HFFc6 (cell line): ENCODE results near the gene MYO1H. TPM values are rescaled to one million over a fixed set of nuclear protein-coding genes. Genes with fewer than 3 reads are reported as not detected.
"Not testable (repeated sequence)": the region's sequence is repeated elsewhere in the genome, so short reads cannot be mapped to it uniquely, and the experiment has no call there.

ENCODE experiments used
- DNase-seq: peaks from one replicate; pipeline ENCODE4 v3.0.0-alpha.2; 2018
- H3K27ac Mint-ChIP-seq: 2 replicates; pipeline ENCODE4 v1.8.0; 2020; ENCODE audit warnings: mild to moderate bottlenecking, mixed read lengths
- H3K27me3 Mint-ChIP-seq: 2 replicates; pipeline ENCODE4 v1.8.0; 2021; ENCODE audit warnings: mild to moderate bottlenecking, moderate library complexity, mixed read lengths; ENCODE audit not compliant: insufficient read depth
- H3K36me3 Mint-ChIP-seq: 2 replicates; pipeline ENCODE4 v1.8.0; 2021; ENCODE audit warnings: low read depth, mixed read lengths
- H3K4me1 Mint-ChIP-seq: 2 replicates; pipeline ENCODE4 v1.8.0; 2020; ENCODE audit warnings: low read depth, mixed read lengths
- H3K4me3 Mint-ChIP-seq: 2 replicates; pipeline ENCODE4 v1.8.0; 2020; ENCODE audit warnings: mild to moderate bottlenecking, moderate library complexity, mixed read lengths
- H3K9me3 Mint-ChIP-seq: 2 replicates; pipeline ENCODE4 v1.8.0; 2020; ENCODE audit warnings: mild to moderate bottlenecking, mixed read lengths
- total RNA-seq, 6 experiments: library from RNA; stranded (reverse); fragmentation: NEBNext Ultra II Directional; extraction: Animal tissue kit (Norgen Biotek cat#: 25700); gene quantifications; 2 replicates in 1 of 6; 3 replicates in 5 of 6; pipeline ENCODE4 v1.2.3, GENCODE V29; 2021
- TF ChIP-seq, protein P1 (sequence below): fragments of 200-600 bp; sonication (generic); IDR thresholded peaks from 2 replicates; pipeline ENCODE4 v1.5.0; 2021; ENCODE audit warnings: antibody characterized with exemption, mild to moderate bottlenecking

Gene MYO1H
- total RNA-seq, 6 experiments from 2014 or later, result not detected

DNA sequence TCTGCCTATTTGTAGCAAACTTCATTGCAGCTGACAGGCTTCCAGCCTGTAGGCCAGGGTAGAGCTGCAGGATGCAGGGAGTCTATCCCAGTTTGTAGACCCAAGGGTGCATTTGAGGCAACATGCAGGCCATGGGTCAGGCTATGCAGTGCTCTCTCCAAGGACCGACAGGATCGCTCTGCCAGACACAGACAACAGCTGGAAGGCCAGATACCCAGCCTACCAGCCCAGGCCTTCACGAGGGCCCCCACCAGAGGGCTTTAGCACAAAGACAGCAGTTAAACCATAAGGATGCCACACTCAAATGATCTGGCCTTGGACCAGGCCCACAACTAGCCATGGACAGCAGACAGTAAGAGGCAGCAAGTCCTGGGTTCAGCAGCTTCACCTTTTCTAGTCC lies 119.1 kb downstream of the MYO1H start:
- Mint-ChIP-seq H3K9me3 (no peaks in the 10 kb centered on the region), H3K4me3 (no peak overlapping the region), H3K4me1 (peaks cover 76% of the 10 kb centered on the region), H3K27me3 (peaks cover 1% of the 10 kb centered on the region; the same call in 1 of the 2 replicates), H3K27ac (peak overlapping the region; percentile 29), H3K36me3 (peaks cover 40% of the 10 kb centered on the region)
- TF ChIP-seq, protein P1, sequence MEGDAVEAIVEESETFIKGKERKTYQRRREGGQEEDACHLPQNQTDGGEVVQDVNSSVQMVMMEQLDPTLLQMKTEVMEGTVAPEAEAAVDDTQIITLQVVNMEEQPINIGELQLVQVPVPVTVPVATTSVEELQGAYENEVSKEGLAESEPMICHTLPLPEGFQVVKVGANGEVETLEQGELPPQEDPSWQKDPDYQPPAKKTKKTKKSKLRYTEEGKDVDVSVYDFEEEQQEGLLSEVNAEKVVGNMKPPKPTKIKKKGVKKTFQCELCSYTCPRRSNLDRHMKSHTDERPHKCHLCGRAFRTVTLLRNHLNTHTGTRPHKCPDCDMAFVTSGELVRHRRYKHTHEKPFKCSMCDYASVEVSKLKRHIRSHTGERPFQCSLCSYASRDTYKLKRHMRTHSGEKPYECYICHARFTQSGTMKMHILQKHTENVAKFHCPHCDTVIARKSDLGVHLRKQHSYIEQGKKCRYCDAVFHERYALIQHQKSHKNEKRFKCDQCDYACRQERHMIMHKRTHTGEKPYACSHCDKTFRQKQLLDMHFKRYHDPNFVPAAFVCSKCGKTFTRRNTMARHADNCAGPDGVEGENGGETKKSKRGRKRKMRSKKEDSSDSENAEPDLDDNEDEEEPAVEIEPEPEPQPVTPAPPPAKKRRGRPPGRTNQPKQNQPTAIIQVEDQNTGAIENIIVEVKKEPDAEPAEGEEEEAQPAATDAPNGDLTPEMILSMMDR, result no peak
- no peak for DNase-seq

GRCh38 chr12:109467978-109468676 lies 120.4 kb downstream of the MYO1H start:
- Mint-ChIP-seq H3K4me1 (peaks cover 67% of the 10 kb centered on the region), H3K36me3 (peaks cover 43% of the 10 kb centered on the region), H3K27ac (peak overlapping the region; percentile 65; the same call in 1 of the 2 replicates), H3K4me3 (no peak overlapping the region), H3K9me3 (no peaks in the 10 kb centered on the region), H3K27me3 (peaks cover 3% of the 10 kb centered on the region; the same call in 1 of the 2 replicates)
- no peak for DNase-seq
- TF ChIP-seq, protein P1, result no peak

GRCh38 chr12:109469517-109469916 lies 121.8 kb downstream of the MYO1H start:
- Mint-ChIP-seq H3K36me3 (peaks cover 36% of the 10 kb centered on the region), H3K4me1 (peaks cover 61% of the 10 kb centered on the region), H3K4me3 (no peak overlapping the region), H3K27me3 (peaks cover 3% of the 10 kb centered on the region; the same call in 1 of the 2 replicates), H3K27ac (peak overlapping the region; percentile 68), H3K9me3 (no peaks in the 10 kb centered on the region)
- TF ChIP-seq, protein P1, result no peak
- DNase-seq, result no peak

DNA sequence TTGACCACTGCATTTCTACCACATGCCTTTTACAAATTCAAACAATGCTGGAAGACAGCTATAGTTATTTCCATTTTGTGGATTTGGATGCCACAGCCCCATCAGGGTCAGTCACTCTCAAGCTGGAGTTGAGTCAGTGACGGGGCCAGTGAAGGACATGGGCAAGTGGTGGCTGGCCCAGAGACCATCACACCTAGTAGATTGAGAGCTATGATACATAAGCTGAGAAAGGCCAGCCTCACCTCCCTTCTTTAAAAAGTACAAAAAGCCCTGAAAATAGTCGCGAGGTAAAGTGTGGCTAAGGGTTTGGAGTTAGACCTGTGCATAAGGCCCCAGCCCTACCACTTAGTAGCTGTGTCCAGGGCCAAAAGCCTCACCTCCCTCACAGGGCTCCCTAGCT lies 125.3 kb downstream of the MYO1H start:
- Mint-ChIP-seq H3K27me3 (peaks cover 2% of the 10 kb centered on the region; the same call in 1 of the 2 replicates), H3K4me3 (no peak overlapping the region), H3K9me3 (no peaks in the 10 kb centered on the region), H3K4me1 (peaks cover 49% of the 10 kb centered on the region), H3K36me3 (peaks cover 31% of the 10 kb centered on the region), H3K27ac (0 out of 2 replicates have a peak overlapping the region, but pooled peaks have one; percentile 26)
- TF ChIP-seq, protein P1, result no peak
- no peak for DNase-seq

GRCh38 chr12:109473526-109474270 lies 126.0 kb downstream of the MYO1H start:
- not testable (repeated sequence) for DNase-seq, H3K9me3 Mint-ChIP-seq, H3K4me3 Mint-ChIP-seq, H3K27me3 Mint-ChIP-seq
- 0 out of 2 replicates have a peak overlapping the region, but pooled peaks have one; percentile 26 for H3K27ac Mint-ChIP-seq
- H3K36me3 Mint-ChIP-seq, result peaks cover 26% of the 10 kb centered on the region
- H3K4me1 Mint-ChIP-seq, result peaks cover 46% of the 10 kb centered on the region

DNA sequence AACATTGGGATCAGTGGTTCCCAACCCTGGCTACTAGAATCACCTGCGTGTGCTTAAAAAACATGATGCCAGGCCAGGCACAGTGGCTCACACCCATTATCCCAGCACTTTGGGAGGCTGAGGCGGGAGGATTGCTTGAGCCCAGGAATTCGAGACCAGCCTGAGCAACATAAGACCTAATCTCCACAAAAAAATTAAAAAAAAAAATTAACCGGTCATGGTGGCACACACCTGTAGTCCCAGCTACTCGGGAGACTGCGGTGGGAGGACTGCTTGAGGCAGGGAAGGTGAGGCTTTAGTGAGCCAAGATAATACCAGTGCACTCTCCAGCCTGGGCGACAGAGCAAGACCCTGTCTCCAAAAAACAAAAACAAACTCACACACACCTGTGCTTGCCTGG lies 127.4 kb downstream of the MYO1H start:
- no peaks in the 10 kb centered on the region for H3K9me3 Mint-ChIP-seq
- peaks cover 54% of the 10 kb centered on the region for H3K4me1 Mint-ChIP-seq
- peaks cover 21% of the 10 kb centered on the region for H3K36me3 Mint-ChIP-seq
- H3K27me3 Mint-ChIP-seq, result peaks cover 2% of the 10 kb centered on the region; the same call in 1 of the 2 replicates
- no peak for DNase-seq
- H3K4me3 Mint-ChIP-seq, result peak overlapping the region; percentile 96
- peak overlapping the region; percentile 100; the same call in 1 of the 2 replicates for H3K27ac Mint-ChIP-seq
- TF ChIP-seq, protein P1, result no peak
